GM19193 (cell line): ENCODE measurements around the gene DENND1A.

ENCODE experiments used
- POLR2A ChIP-seq: IDR thresholded peaks from 4 replicates; pipeline ENCODE4 v1.6.1; 2011; ENCODE audit not compliant: insufficient read depth, insufficient read length; ENCODE audit errors: extremely low read depth

DENND1A gene

GRCh38 chr9:123480791-123481190, 449.1 kb downstream of the DENND1A start:
- no peak for TF ChIP-seq POLR2A

GRCh38 chr9:123480096-123480495, 449.8 kb downstream of the DENND1A start:
- no peak for TF ChIP-seq POLR2A

GRCh38 chr9:123478967-123479602, 450.8 kb downstream of the DENND1A start:
- TF ChIP-seq POLR2A: no peak

- TF ChIP-seq POLR2A: no peak
These were observed 451.8 kb downstream of the DENND1A start for GRCh38 chr9:123478160-123478559.

- no peak for TF ChIP-seq POLR2A
These were observed 454.5 kb downstream of the DENND1A start for GRCh38 chr9:123475407-123475806.

GRCh38 chr9:123472862-123473614, 456.9 kb downstream of the DENND1A start:
- no peak for TF ChIP-seq POLR2A

- no peak for TF ChIP-seq POLR2A
These were observed 457.9 kb downstream of the DENND1A start for GRCh38 chr9:123471843-123472570.

- TF ChIP-seq POLR2A: no peak
These were observed 458.7 kb downstream of the DENND1A start for GRCh38 chr9:123470991-123471770.

- no peak for TF ChIP-seq POLR2A
These were observed 459.7 kb downstream of the DENND1A start for GRCh38 chr9:123470121-123470782.

- no peak for TF ChIP-seq POLR2A
These were observed 460.6 kb downstream of the DENND1A start for GRCh38 chr9:123469282-123469681.

GRCh38 chr9:123468541-123468940, 461.4 kb downstream of the DENND1A start:
- TF ChIP-seq POLR2A: no peak

- TF ChIP-seq POLR2A: no peak
These were observed 464.6 kb downstream of the DENND1A start for GRCh38 chr9:123465304-123465703.

- TF ChIP-seq POLR2A: no peak
These were observed 469.8 kb downstream of the DENND1A start for GRCh38 chr9:123460091-123460490.

GRCh38 chr9:123457583-123457982, 472.3 kb downstream of the DENND1A start:
- no peak for TF ChIP-seq POLR2A
